K562 (cell line): ENCODE data around the gene MRAS. TPM values are rescaled to one million over a fixed set of nuclear protein-coding genes. Genes with fewer than 3 reads are reported as not detected.

Experiments
- CSDE1 ChIP-seq, 2 experiments: fragments of 450-650 bp; IDR thresholded peaks; 2 replicates each; pipeline ENCODE4 v1.6.1; 2016; ENCODE audit warnings: mild to moderate bottlenecking in 1 of 2
- ELF2 ChIP-seq: fragments of 250-450 bp; sonication (Bioruptor Pico); IDR thresholded peaks from 2 replicates; pipeline ENCODE4 v1.5.0; 2021; ENCODE audit warnings: mild to moderate bottlenecking
- FOXO4 ChIP-seq: fragments of 450-650 bp; formaldehyde crosslinking; IDR thresholded peaks from 2 replicates; pipeline ENCODE4 v1.4.0; 2020; ENCODE audit warnings: mild to moderate bottlenecking, moderate library complexity
- HDAC2 ChIP-seq: fragments of 450-650 bp; IDR thresholded peaks from 2 replicates; pipeline ENCODE4 v1.6.1; 2016; ENCODE audit warnings: mild to moderate bottlenecking
- HDGF ChIP-seq: fragments of 450-650 bp; IDR thresholded peaks from 2 replicates; pipeline ENCODE4 v1.6.1; 2016
- ID3 ChIP-seq, 2 experiments: fragments of 250-450 bp in 1 of 2; fragments of 450-650 bp in 1 of 2; sonication (Bioruptor Pico) in 1 of 2; IDR thresholded peaks; 2 replicates each; pipeline versions ENCODE4 v1.6.1 to v1.8.0; 2016 to 2021; ENCODE audit warnings: mild to moderate bottlenecking in 2 of 2, moderate library complexity in 2 of 2, missing compliant biosample characterization in 1 of 2, missing genetic modification characterization in 1 of 2
- NCOA2 ChIP-seq, 2 experiments: fragments of 450-650 bp; IDR thresholded peaks; 2 replicates each; pipeline ENCODE4 v1.6.1; 2018; ENCODE audit warnings: mild to moderate bottlenecking in 2 of 2, moderate library complexity in 1 of 2; ENCODE audit not compliant: partially characterized antibody in 2 of 2
- SRSF9 ChIP-seq: fragments of 200-400 bp; formaldehyde crosslinking; IDR thresholded peaks from 2 replicates; pipeline ENCODE4 v1.6.1; 2017; ENCODE audit warnings: low read depth, low read length, borderline replicate concordance
- THRA ChIP-seq: fragments of 450-650 bp; IDR thresholded peaks from 2 replicates; pipeline ENCODE4 v1.6.1; 2017; ENCODE audit warnings: mild to moderate bottlenecking, moderate library complexity
- ZNF395 ChIP-seq: fragments of 200-800 bp; sonication (Bioruptor generic); IDR thresholded peaks from 2 replicates; pipeline ENCODE4 v1.6.1; 2017; ENCODE audit warnings: missing genetic modification characterization, missing compliant biosample characterization
- polyA plus RNA-seq, 8 experiments: library from polyadenylated mRNA; depleted of rRNA in 4 of 8; stranded (reverse) in 5 of 8; unstranded in 3 of 8; fragments of >200 nt; fragmentation: Nextera tagmentation in 2 of 8; fragmentation: Illumina TruSeq in 1 of 8; extraction: Ambion mirVana in 2 of 8; extraction: Trizol in 1 of 8; gene quantifications; 2 replicates each; pipeline versions ENCODE4 v1.2.1 to v1.2.3, GENCODE V29; 2011 to 2014; ENCODE audit warnings: inconsistent platforms in 1 of 8, missing spikeins in 1 of 8
- total RNA-seq, 7 experiments: library from RNA; depleted of rRNA in 6 of 7; stranded (reverse); fragments of >200 nt in 6 of 7; fragmentation: Illumina TruSeq in 2 of 7; extraction: Trizol in 2 of 7; gene quantifications; 2 replicates each; pipeline versions ENCODE4 v1.2.1 to v1.2.3, GENCODE V29; 2011 to 2021; ENCODE audit warnings: low replicate concordance in 1 of 7

MRAS gene
- total and polyA plus RNA-seq, 9 of the 15 experiments (the other 6 are each of a cell fraction or from before 2014, with no cell fraction given), result 1.5 to 10.0 (median 5.0) TPM

GRCh38 chr3:138329127-138329983 lies 19.0 kb upstream of the MRAS start, which contains the start of gene NME9 (continued):
- TF ChIP-seq FOXO4 (no peak), THRA (no peak), SRSF9 (no peak), CSDE1 (IDR thresholded peaks at IDR 0.05) (peak in 1 of 2 experiments; percentile 83; a peak in 2 of 4 replicates), ID3 (CRISPR knock-in tag; IDR thresholded peaks at IDR 0.05) (no peak), ID3 (tag; IDR thresholded peaks at IDR 0.05) (no peak), ELF2 (CRISPR knock-in tag) (no peak), HDAC2 (no peak), HDGF (no peak), ZNF395 (CRISPR knock-in tag) (no peak), NCOA2 (IDR thresholded peaks at IDR 0.05; ENCODE audit: partially characterized antibody in 2 of 2) (no peak)
